NCI-H187 treated with DMSO at 0.1 percent for 48 hours (cell line): Measurements from ENCODE around the gene MARCHF10.

ENCODE experiments used
- DNase-seq: peaks from one replicate; lab custom pipeline; 2025; lab: John Stamatoyannopoulos, UW

MARCHF10 gene

DNA sequence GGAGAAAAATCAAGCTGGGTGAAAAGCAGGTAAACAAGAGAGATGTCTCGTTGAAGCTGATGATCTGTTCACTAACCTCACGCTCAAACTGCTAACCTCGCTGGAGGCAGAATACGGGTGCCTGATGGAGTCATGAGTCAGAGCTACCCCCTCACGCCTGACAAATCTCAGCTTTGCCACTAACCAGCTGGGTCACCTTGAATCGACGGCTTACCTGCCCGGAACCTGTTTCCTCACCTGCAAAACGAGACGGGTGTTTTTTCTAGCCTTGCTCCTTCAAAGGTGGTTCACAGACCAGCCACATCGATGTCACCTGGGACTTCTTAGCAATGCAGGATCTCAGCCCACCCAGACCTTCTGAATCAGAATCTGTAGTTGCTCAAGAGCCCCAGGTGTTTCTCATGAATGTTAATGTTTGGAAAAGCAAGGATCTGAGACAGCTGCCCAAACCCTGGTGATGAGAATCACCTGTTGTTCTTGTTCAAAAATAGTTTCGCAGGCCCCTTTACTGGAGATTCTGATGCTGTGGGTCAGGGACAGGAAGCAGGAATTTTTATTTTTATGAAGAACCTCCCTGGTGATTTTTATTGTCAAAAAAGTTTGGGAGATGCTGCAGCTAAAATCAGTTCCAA lies 56.9 kb downstream of the MARCHF10 start:
- no peak for DNase-seq

DNA sequence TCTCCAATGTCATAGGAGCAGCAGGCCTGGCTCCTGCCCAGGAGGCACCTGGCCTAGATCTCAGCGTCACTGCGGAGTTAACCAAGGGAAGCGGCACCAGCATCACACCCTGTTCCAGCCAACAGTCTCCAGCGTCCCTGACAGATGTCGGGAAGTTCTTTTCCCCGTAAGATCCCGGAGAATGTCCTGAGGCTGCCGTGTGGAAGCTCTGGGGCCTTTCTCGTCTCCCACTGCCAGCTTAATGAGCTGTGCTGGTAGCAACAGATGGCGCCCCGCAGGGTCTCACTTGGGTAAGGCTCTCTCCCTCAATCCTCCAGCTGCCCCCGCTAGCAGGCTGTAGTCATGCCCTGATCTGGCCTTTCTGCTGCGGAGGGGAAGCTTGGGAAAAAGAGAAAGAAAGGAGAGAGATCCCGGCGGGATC lies 57.5 kb downstream of the MARCHF10 start:
- DNase-seq = no peak

DNA sequence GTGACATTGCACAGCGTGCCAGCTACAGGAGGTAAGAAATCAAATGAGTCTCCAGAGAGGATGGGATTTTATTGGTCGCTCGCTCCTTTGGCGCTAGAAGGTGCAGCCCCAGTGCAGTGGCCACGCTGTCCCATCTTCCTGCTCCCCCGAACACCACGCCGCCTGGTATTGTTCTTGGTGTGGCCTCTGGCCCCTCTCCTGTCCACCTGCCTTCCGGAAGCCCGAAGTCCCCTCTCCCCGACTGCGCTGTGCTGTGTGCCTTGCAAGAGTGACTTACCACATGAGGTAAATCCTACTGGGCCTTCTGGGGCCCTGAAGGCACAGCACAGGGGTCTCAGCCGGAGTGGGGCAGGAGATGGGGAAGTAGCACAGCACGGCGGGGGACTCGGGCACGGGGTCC lies 58.2 kb downstream of the MARCHF10 start:
- no peak for DNase-seq

DNA sequence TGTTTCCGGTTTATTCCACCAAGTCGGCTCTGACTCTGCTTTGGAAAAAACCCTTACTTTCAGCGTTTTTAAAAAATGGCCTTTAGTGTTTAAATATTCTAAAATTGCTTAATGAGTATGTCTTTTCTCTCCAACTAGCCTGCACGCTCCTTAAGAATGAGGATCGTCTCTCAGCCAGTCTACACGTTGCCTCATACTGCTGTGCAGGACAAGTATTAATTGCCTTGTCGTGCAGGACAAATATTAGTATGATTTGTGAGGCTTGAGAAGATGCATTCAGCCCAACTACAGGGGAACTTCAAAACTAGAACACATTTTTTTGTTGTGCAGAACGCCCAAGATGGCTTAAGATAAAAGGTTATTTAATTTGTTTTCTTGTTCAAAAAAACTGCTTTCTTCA lies 61.2 kb downstream of the MARCHF10 start:
- DNase-seq = no peak

DNA sequence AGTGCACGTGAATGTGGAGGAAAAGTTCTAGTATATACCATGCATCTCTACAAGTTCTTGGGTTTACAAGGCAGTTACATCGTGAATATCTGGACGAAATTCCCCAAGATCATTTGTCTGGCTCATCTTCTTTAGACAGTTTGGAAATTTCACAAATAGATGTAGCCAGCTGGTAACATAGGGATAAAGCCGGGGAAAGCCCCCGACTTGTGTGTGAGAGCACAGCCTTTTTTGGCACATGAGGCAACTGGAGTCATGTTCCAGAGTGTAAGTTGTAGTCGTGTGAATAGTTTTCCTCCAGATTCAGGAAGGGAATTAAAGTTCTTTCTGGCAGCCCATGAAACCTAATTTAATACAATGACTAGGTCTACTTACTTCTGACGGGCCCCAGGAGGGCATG lies 62.3 kb downstream of the MARCHF10 start:
- DNase-seq = no peak

DNA sequence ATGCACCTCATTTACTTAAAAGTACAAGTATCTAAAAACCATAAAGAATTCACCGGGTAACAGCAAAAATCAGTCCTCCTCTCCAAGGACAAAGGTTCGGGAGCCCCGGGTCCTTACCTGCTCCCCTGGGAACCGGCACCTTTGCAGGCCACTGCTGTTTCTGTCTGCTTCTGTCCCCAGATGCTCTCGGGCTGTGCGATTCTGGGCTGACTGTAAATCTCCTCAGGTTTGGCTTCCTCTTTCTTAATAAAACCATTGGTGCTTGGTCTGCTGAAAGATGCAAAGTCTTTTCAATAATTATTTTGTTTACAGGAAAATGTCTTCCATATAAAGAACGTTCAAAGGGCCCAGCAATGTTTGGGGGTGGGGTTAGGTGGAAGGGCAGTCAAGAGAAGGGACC lies 63.9 kb downstream of the MARCHF10 start:
- no peak for DNase-seq

DNA sequence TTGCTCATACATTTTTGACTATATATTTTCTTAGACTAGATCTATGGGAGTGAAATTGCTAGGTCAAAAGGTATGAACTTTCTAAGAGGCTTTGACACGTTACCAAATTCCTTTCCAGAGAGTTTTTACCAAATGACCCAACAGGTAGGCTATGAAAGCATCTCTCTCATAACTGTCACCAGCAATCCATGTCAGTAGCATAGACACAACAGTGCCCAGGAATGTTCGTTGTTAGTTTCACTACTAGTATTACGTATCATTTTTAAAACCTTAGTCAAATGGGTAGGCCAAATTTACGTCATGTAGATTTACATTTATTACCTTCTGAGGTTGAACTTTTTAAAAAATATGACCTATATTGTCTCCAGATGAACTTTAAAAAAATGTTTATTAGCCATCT lies 66.8 kb downstream of the MARCHF10 start:
- no peak for DNase-seq

DNA sequence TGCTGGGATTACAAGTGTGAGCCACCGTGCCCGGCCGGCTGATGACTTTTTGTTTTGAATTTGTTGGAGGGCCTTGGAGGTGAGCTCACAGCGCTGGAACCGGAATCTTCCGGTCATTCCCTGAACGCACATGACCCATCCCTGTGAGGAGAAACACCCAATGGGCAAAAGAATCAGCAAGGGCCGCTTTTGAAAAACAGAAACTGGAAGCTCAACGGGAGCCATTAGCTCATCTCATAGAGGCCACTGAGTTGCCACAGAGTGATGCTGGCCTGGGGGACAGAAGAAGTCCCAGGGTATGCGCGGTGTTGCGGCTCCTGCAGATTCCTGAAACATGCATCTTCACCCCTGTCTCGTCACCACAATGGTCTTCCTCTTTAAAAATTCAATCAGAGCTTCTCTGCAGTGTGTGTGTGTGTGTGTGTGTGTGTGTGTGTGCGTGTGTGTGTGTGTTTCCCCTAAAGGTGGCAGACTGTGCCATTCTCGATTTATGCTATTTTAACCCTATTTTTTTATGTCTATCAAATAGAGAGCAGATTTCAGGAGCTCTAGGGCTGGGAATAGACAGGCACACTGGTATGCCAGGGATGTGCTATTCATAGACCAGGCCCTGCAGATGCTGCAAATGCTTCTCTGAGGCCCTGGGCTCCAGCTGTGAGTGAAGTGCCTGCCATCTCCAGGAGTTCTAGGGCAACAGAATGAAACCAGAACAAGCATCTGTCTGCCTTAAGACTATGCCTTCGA lies 68.3 kb downstream of the MARCHF10 start:
- DNase-seq = no peak

DNA sequence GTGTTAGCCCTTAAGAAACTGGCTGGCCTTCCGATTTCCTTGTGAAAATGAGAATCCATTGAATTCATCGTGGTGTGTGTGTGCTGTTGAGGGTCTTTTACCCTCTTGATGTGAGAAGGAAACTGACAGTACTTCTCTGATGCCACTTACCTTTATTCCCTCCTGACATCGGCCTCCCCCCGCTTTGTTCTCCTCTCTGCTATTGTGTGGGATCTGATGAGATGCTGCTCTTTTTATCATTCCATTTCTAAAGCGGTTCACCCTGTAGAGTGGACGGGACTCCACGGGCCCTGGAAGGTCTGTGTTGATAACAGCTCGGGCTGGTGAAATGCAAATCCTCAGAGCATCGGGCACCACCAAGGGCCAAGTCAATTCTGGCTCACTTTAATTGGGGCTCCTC lies 69.8 kb downstream of the MARCHF10 start:
- no peak for DNase-seq

DNA sequence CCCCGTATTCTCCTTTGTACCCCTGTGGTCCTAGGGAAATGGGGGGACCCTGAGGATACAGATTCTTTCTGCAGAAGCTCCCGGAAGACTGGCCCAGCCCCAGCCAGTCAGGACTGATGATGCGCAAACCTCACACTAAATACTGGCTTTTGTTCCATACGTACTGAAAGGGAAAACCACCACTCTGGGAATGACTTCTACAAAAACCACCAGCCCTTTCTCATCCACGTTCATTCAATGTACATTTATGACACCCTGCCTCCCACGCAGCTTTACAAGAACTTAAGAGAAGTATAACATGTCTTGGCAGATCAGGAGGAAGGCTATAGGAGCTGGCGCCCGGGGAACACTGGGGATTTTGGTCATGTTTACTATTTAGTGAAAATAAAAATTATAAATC lies 70.6 kb downstream of the MARCHF10 start:
- no peak for DNase-seq

DNA sequence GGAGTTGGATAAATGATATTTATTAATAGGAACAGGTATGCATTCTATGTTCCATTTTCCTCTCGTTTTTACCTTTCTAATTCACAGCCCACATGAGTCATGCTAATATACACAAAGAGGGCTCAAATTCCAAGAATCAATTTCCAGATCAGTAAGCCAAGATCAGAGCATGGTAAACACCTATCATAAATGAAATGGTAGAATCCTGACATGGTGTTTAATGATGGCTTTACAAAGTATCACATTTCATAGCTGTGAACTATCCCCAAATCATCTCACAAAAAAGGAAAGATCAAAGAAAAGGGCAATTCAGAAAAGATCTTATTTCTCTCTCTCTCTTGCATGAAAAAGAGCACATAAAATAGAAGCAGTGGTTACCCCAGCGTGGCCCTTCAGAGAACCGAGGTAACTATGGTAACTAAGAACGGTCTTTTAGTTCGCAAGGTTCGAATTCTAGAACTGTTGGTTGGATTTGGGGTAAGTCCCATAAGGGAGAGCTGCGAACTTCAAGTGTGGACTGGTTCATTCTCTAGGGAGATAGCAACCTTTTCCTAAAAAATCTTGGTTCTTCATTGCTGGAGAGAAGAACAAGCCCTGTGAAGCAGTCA lies 73.0 kb downstream of the MARCHF10 start:
- no peak for DNase-seq

DNA sequence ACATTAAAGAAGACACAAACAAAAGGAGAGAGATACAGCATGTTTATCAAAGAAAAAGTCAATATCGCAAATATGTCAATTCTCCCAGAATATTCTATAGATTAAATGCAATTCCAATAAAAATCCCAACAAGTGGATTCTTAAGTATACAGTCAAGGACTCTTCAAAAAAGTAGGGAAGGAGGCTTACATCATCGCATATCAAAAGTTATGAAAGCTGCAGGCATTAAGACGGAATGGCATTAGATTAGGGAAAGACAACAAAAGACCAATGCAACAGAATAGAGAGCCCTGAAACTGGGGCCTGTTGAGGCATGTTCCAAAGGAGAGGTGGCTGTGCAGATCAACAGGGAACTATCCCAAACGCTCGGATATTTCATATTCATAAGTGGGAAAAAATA lies 76.0 kb downstream of the MARCHF10 start:
- DNase-seq = no peak

DNA sequence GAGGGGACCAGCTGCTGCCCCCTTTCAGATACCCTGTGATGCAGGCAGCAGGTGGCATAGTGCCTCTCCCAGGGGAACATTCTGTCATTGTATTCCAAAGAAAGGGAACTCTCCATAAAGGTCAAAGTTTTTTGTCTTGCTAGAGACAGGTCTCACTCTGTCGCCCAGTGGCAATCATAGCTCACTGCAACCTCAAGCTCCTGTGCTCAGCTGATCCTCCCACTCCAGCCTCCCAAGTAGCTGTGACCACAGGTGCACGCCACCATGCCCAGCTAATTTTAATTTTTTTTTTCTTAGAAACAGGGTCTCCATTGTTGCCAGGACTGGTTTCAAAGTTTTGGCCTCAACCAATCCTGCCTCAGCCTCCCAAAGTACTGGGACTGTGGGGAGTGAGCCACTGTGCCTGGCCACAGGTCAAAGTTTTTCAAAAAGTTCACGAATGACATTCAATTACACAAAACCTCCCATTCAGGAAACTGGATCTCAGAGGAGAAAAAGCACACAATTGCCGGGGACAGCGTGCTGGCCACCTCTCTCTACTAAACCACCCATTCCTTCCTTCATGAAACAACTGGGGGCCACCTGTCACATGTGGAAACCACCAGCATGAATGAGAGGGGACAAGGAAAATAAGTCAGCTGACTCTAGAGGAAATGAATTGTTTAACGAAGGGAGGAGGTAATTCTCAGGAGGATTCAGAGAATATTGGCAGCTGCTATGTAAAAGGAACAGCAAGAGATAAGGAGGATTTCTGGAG lies 80.0 kb downstream of the MARCHF10 start:
- no peak for DNase-seq

DNA sequence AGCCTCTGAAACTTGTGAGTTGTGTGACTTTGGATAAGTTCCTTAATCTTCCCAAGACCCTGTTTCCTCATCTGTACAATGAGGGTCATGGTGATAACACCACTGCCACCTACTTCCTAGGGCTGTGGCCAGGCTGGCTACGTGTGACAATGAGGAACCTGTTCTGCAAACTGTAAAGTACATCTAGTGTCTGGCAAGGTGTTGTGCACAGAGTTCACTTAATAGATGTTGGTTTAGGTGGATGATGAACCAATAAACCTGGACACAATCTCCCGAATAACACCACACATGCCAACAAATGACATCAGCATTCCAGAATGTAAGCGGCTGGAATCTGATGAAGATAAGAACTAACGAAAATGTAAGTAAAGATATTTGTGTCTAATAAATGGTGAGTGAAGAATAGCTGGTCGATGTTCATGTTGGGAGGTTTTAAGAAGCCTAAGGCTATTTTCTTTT lies 82.3 kb downstream of the MARCHF10 start:
- DNase-seq = no peak

DNA sequence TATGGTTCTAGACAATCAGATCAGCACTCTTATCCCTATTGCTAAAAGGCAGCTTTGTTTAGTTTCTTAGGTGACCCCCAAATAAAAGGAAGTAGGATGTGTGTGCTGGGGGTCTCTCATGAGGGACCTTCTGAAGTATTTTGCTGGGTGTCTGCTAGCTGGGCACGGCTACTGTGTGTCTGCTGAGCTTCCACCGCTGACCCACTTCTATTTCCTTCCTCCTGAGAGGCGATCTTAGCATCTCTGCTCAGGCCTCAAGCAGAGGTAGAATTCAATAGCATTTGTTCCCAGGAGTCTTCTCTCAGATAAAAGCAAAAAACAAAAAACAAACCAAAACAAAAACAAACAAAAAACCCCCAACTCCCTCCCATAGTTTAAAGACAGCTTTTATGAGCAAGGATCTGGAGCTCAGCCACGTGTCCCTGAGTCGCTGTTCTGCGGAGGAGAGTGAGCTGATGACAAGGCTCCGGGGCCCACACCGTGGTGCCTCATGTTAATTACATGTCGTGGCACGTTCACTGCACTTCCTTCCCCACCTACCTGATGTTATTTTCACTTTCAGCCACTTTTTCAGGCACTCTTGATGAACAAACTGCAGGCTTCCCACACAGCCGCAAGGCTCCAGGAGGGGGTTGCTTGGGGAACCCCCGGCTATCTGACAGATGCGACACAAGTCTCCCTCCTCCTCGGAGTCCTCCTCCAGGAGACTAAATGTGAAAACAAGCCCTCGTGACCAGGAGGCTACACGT lies 83.5 kb downstream of the MARCHF10 start:
- DNase-seq = no peak

DNA sequence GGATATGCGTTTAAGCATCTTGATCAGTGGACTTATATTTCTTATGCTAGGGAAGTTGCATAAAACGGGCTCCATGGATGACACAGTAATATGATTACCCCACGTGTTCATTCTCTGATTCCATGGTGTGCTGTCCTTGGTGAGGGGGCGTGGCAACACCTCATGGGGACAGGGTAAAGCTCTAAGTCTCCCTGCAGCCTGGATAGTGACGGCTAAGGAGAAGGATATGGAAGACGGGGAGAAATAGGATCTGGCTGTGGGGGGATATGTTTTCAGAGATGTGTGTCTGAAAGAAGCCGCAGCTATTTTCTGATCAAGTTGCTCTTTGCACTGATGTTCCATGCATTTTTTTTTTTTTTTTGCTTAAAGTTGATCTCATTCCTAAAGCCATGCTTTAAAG lies 84.3 kb downstream of the MARCHF10 start:
- no peak for DNase-seq

DNA sequence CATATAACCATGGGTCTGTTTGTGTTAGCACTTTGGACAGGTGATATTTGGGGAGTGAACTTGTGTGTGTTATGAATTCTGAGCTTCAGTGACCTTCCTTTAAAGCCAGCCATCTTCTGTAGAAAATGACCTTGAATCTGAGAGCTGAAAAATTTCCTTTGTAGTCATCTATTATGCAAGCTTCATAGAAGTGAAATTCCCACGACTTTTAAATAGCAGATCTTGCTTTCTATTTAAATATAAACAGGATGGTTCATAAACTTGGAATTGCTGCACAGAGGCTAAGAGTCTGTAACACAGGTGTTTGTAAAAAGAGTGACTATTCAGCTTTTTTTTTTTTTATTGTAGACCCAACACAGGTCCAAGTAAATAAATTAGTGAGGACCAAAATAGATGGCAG lies 85.5 kb downstream of the MARCHF10 start:
- no peak for DNase-seq

DNA sequence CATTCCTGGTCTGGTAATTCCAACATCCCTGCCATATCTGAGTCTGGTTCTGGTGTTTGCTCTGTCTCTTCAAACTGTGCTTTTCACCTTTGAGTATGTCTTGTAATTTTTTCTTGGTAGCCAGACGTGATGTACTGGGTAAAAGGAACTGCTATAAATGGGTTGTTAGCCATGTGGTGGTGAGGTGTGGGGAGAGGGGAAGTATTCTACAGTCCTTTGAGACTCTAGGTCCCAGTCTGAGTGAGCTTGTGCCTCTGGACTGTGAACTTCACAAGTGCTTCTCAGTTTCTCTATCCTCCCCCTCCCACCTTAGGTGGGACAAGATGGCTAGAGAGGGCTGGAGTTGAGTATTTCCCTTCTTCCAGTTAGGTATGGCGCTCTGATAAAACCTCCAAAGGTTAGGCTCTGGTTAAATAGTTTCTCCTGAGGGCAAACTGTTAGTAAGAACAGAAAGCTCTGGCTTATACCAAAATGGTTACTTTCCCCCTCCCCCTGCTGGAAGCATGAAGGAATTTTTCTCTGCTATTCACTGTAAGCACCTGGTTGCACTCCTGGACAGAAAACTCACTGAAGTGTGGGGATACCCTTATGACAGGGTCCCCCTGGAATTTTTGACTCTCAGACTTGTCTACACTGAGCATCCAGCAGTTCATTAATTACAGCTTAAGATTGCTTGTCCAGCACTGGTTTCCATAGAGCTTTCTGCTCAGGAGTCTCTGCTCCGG lies 87.8 kb downstream of the MARCHF10 start:
- no peak for DNase-seq

DNA sequence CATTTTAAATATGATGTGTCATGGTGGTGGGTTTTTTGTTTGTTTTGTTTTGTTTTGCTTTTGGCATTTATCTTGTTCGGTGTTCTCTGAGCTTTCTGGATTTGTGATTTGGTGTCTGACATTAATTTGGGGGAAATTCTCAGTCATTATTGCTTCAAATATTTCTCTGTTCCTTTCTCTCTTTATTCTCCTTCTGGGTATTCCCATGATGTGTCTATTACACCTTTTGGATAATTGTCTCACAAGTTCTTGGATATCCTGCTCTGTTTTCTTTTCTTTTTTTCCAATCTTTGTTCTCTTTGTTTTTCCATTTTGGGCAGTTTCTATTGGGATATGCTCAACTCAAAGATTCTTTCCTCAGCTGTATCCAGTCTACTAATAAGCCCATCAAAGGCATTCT lies 88.5 kb downstream of the MARCHF10 start:
- no peak for DNase-seq

DNA sequence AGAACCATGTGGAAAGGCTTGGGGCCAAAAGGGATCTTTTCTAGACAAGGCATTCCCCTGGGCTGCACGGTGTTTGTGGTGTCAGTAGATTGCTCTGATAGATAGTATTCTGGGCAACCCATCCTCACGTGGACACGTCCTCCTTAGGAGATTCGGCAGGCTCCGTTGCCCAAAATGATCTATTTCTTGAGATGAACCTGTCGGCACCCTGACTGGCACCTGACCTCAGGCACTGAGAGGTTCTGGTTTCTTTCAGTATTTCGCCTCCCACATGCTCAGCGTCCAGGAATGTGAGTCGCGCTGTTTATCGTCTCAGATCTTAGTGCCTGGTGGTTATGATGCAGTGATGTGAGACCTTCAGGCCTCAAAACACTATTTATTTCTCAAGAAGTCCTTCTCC lies 89.7 kb downstream of the MARCHF10 start:
- DNase-seq = no peak

DNA sequence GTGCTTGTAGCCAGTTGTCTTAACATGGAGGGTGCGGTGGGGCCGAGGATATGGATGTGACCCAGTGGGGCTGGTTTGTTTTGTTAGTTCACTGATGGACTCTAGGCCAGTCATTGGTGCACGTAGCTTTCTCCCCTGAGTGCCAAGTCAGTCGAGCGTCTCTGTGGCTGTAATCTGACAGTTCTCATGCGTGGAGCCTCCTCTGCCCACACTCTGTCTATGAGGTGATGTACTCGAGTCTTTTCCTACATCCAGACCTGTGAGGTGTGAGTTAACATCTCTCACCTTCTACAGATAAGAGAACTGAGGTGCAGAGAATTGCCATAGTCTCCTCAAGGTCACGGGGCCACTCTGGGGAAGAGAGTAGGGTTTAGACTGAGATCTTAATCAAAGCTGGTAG lies 90.2 kb downstream of the MARCHF10 start:
- no peak for DNase-seq

DNA sequence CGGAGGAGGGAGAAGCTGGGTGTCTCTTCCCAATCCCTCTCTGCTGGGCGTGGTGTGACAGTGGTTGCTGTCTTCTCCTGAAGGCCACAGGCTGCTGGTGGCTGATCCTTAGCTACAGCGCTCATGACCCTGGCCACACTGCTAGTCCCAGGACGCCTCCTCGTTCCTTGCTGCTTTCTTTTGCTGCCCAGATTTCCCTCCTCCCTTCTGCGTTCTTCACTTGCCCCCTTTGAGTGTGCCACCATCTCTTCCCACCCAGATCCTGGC lies 90.6 kb downstream of the MARCHF10 start:
- DNase-seq = no peak
